IMR-90 (cell line): ENCODE data around the gene ZNF19. TPM values are rescaled to one million over a fixed set of nuclear protein-coding genes. Genes with fewer than 3 reads are reported as not detected.

Source experiments
- ATAC-seq: fragments of 200-7000 bp; cut with Tn5 transposase; 2 replicates; pipeline ENCODE4 v1.9.1; 2020; ENCODE audit warnings: low read depth, mild to moderate bottlenecking, moderate library complexity
- BruUV-seq: library from RNA; stranded (reverse); fragments of 400-500 nt; replicated peaks from 2 replicates; lab custom pipeline; 2021; lab: Mats Ljungman, UMichigan
- CTCF ChIA-PET: fragments of 300-600 bp; formaldehyde crosslinking; extraction: SDS; loops from one replicate; lab custom pipeline; 2021; ENCODE audit warnings: antibody characterized with exemption; lab: Yijun Ruan, JAX
- POLR2A ChIA-PET: fragments of 300-600 bp; sonication (Branson Sonifier 250); formaldehyde crosslinking; loops from one replicate; lab custom pipeline; 2022; ENCODE audit warnings: antibody characterized with exemption; ENCODE audit not compliant: unreplicated experiment; lab: Charles Lee
- DNase-seq: peaks from one replicate; pipeline ENCODE4 v3.0.0; 2013
- H2AFZ ChIP-seq: replicated peaks from 2 replicates; pipeline ENCODE3; 2013; ENCODE audit warnings: low read length, mild to moderate bottlenecking; ENCODE audit not compliant: poor library complexity
- H2AK5ac ChIP-seq: 2 replicates; pipeline ENCODE4 v1.6.1; 2013; ENCODE audit warnings: low read depth, low read length, inconsistent platforms
- H2AK9ac ChIP-seq: replicated peaks from 2 replicates; pipeline ENCODE3; 2013; ENCODE audit warnings: mild to moderate bottlenecking, low read depth, low read length, moderate library complexity; ENCODE audit not compliant: poor library complexity
- H2BK120ac ChIP-seq: 2 replicates; pipeline ENCODE4 v1.6.1; 2013; ENCODE audit warnings: low read depth, low read length, inconsistent platforms
- H2BK15ac ChIP-seq: 3 replicates; pipeline ENCODE4 v1.6.1; 2013; ENCODE audit warnings: low read depth, low read length, inconsistent platforms
- H2BK20ac ChIP-seq: 2 replicates; pipeline ENCODE4 v1.6.1; 2013; ENCODE audit warnings: low read depth, mild to moderate bottlenecking, inconsistent platforms, low read length, moderate library complexity
- H2BK5ac ChIP-seq: 2 replicates; pipeline ENCODE4 v1.6.1; 2013; ENCODE audit warnings: mild to moderate bottlenecking, low read depth, low read length, inconsistent platforms; ENCODE audit not compliant: poor library complexity, severe bottlenecking
- H3K14ac ChIP-seq: replicated peaks from 2 replicates; pipeline ENCODE4 v1.6.1; 2013; ENCODE audit warnings: low read depth, low read length, inconsistent platforms
- H3K18ac ChIP-seq: 2 replicates; pipeline ENCODE4 v1.6.1; 2013; ENCODE audit warnings: low read depth, low read length, control low read depth
- H3K23ac ChIP-seq: 2 replicates; pipeline ENCODE4 v1.6.1; 2013; ENCODE audit warnings: low read depth, low read length, inconsistent platforms
- H3K27ac ChIP-seq: 2 replicates; pipeline ENCODE4 v1.5.1; 2013; ENCODE audit warnings: mild to moderate bottlenecking, control low read depth, low read length; ENCODE audit not compliant: insufficient read depth
- H3K27me3 ChIP-seq: 2 replicates; pipeline ENCODE4 v1.6.1; 2013; ENCODE audit warnings: low read length; ENCODE audit not compliant: control insufficient read depth, insufficient read depth
- H3K36me3 ChIP-seq: 2 replicates; pipeline ENCODE4 v1.6.1; 2013; ENCODE audit warnings: low read length, mixed read lengths; ENCODE audit not compliant: control insufficient read depth, insufficient read depth
- H3K4ac ChIP-seq: 2 replicates; pipeline ENCODE4 v1.6.1; 2013; ENCODE audit warnings: low read depth, low read length, inconsistent platforms
- H3K4me1 ChIP-seq: 2 replicates; pipeline ENCODE4 v1.6.1; 2013; ENCODE audit warnings: low read length, mixed read lengths; ENCODE audit not compliant: control insufficient read depth, insufficient read depth
- H3K4me2 ChIP-seq: 2 replicates; pipeline ENCODE4 v1.6.1; 2013; ENCODE audit warnings: low read depth, mild to moderate bottlenecking, control low read depth, low read length, moderate library complexity
- H3K4me3 ChIP-seq: 2 replicates; pipeline ENCODE4 v1.5.1; 2013; ENCODE audit warnings: low read depth, mild to moderate bottlenecking, control low read depth, low read length, moderate library complexity; ENCODE audit not compliant: insufficient read depth
- H3K56ac ChIP-seq: 2 replicates; pipeline ENCODE4 v1.6.1; 2013; ENCODE audit warnings: low read length, inconsistent platforms; ENCODE audit not compliant: insufficient read depth; ENCODE audit errors: extremely low read depth
- H3K79me1 ChIP-seq, 2 experiments: 2 replicates each; pipeline ENCODE4 v1.6.1; 2013; ENCODE audit warnings: low read length in 2 of 2, inconsistent platforms in 1 of 2, low read depth in 1 of 2
- H3K9ac ChIP-seq: 2 replicates; pipeline ENCODE4 v1.6.1; 2013; ENCODE audit warnings: low read depth, low read length, control low read depth
- H3K9me1 ChIP-seq: 2 replicates; pipeline ENCODE4 v1.6.1; 2013; ENCODE audit warnings: low read length, inconsistent platforms; ENCODE audit not compliant: insufficient read depth
- H3K9me3 ChIP-seq: 2 replicates; pipeline ENCODE4 v1.6.1; 2013; ENCODE audit warnings: low read length; ENCODE audit not compliant: control insufficient read depth, insufficient read depth
- H4K20me1 ChIP-seq: 2 replicates; pipeline ENCODE4 v1.6.1; 2013; ENCODE audit warnings: low read length, inconsistent platforms; ENCODE audit not compliant: insufficient read depth
- H4K5ac ChIP-seq: 2 replicates; pipeline ENCODE4 v1.6.1; 2013; ENCODE audit warnings: mild to moderate bottlenecking, low read depth, low read length, control low read depth
- H4K8ac ChIP-seq, 2 experiments: 2 replicates each; pipeline ENCODE4 v1.6.1; 2013; ENCODE audit warnings: low read depth in 2 of 2, low read length in 2 of 2, control low read depth in 1 of 2, inconsistent platforms in 1 of 2
- H4K91ac ChIP-seq: 2 replicates; pipeline ENCODE4 v1.6.1; 2013; ENCODE audit warnings: low read depth, low read length, inconsistent platforms; ENCODE audit not compliant: insufficient read depth
- BHLHE40 ChIP-seq: fragments of 150-350 bp; IDR thresholded peaks from 2 replicates; pipeline ENCODE4 v1.6.1; 2016; ENCODE audit warnings: mild to moderate bottlenecking, low read depth, low read length
- CEBPB ChIP-seq: IDR thresholded peaks from 2 replicates; pipeline ENCODE4 v1.6.1; 2012; ENCODE audit warnings: low read depth, low read length, improper control_type of control experiment
- CHD1 ChIP-seq: IDR thresholded peaks from 2 replicates; pipeline ENCODE4 v1.6.1; 2012; ENCODE audit warnings: low read depth, low read length, improper control_type of control experiment
- FOS ChIP-seq: fragments of 150-350 bp; IDR thresholded peaks from 2 replicates; pipeline ENCODE4 v1.6.1; 2016; ENCODE audit warnings: low read depth, low read length
- MAFK ChIP-seq: IDR thresholded peaks from 2 replicates; pipeline ENCODE4 v1.6.1; 2012; ENCODE audit warnings: low read depth, low read length, improper control_type of control experiment
- MAZ ChIP-seq: IDR thresholded peaks from 2 replicates; pipeline ENCODE4 v1.6.1; 2012; ENCODE audit warnings: low read depth, mild to moderate bottlenecking, low read length, improper control_type of control experiment, moderate library complexity, borderline replicate concordance
- MXI1 ChIP-seq: IDR thresholded peaks from 2 replicates; pipeline ENCODE4 v1.6.1; 2012; ENCODE audit warnings: low read depth, mild to moderate bottlenecking, low read length, moderate library complexity, borderline replicate concordance
- NFE2L2 ChIP-seq: fragments of 150-350 bp; IDR thresholded peaks from 2 replicates; pipeline ENCODE4 v1.6.1; 2016; ENCODE audit warnings: low read depth, mild to moderate bottlenecking, low read length
- POLR2A ChIP-seq: IDR thresholded peaks from 2 replicates; pipeline ENCODE4 v1.6.1; 2012; ENCODE audit warnings: mild to moderate bottlenecking, low read depth, low read length
- RAD21 ChIP-seq: IDR thresholded peaks from 2 replicates; pipeline ENCODE4 v1.6.1; 2012; ENCODE audit warnings: low read length, improper control_type of control experiment
- RCOR1 ChIP-seq: IDR thresholded peaks from 2 replicates; pipeline ENCODE4 v1.6.1; 2012; ENCODE audit warnings: mild to moderate bottlenecking, low read length, improper control_type of control experiment; ENCODE audit not compliant: insufficient replicate concordance
- RFX5 ChIP-seq: IDR thresholded peaks from 2 replicates; pipeline ENCODE4 v1.8.0; 2012; ENCODE audit warnings: low read depth, mild to moderate bottlenecking, low read length, moderate library complexity
- SMC3 ChIP-seq: fragments of 150-350 bp; IDR thresholded peaks from 2 replicates; pipeline ENCODE4 v1.6.1; 2016; ENCODE audit warnings: low read depth, mild to moderate bottlenecking, antibody characterized with exemption, low read length, moderate library complexity
- USF2 ChIP-seq: fragments of 150-350 bp; IDR thresholded peaks from 2 replicates; pipeline ENCODE4 v1.6.1; 2017; ENCODE audit warnings: mild to moderate bottlenecking, antibody characterized with exemption, low read length, low read depth
- WGBS, 2 experiments: methylation state at CpG; one replicate each; pipeline versions ENCODE4 v1.1.5 to v1.1.7; 2013; ENCODE audit warnings: missing lambda C conversion rate in 2 of 2; ENCODE audit not compliant: insufficient read length in 1 of 2; ENCODE audit errors: extremely low coverage in 2 of 2; 5-methylcytosine and 5-hydroxymethylcytosine counted together
- dilution Hi-C: fragments of 300-500 bp; cut with HindIII; formaldehyde crosslinking; loops from one replicate; pipeline ENCODE4 v1.14.3; 2018; ENCODE audit warnings: low sequenced_read_pairs; ENCODE audit not compliant: unreplicated experiment
- in situ Hi-C: fragments of 300-500 bp; cut with MboI; formaldehyde crosslinking; loops from 3 replicates; pipeline ENCODE4 v1.14.3; 2019; ENCODE audit warnings: low sequenced_read_pairs, inconsistent platforms, mixed read lengths
- intact Hi-C: fragments of 100-400 bp; cut with micrococcal nuclease; formaldehyde crosslinking; loops from 2 replicates; pipeline ENCODE4 v1.10.0; 2022
- polyA plus RNA-seq, 3 experiments: library from polyadenylated mRNA; depleted of rRNA; stranded (reverse); fragments of >200 nt; gene quantifications; 2 replicates each; pipeline ENCODE4 v1.2.3, GENCODE V29; 2012; ENCODE audit warnings: low replicate concordance in 1 of 3
- total RNA-seq: library from RNA; depleted of rRNA; stranded (reverse); fragments of >200 nt; gene quantifications from 2 replicates; pipeline ENCODE4 v1.2.3, GENCODE V29; 2012
- TF ChIP-seq, protein P1 (sequence below): fragments of 150-350 bp; IDR thresholded peaks from 2 replicates; pipeline ENCODE4 v1.6.1; 2016; ENCODE audit warnings: low read depth, mild to moderate bottlenecking, low read length, moderate library complexity, borderline replicate concordance
- TF ChIP-seq, protein P2 (sequence below): conservative IDR thresholded peaks from 2 replicates; pipeline ENCODE4 v1.5.1; 2012; ENCODE audit warnings: mild to moderate bottlenecking, low read depth, low read length, improper control_type of control experiment

ZNF19 gene
- total and polyA plus RNA-seq, 2 of the 4 experiments (the other 2 are of a cell fraction), result 0.89 to 2.9 TPM

DNA sequence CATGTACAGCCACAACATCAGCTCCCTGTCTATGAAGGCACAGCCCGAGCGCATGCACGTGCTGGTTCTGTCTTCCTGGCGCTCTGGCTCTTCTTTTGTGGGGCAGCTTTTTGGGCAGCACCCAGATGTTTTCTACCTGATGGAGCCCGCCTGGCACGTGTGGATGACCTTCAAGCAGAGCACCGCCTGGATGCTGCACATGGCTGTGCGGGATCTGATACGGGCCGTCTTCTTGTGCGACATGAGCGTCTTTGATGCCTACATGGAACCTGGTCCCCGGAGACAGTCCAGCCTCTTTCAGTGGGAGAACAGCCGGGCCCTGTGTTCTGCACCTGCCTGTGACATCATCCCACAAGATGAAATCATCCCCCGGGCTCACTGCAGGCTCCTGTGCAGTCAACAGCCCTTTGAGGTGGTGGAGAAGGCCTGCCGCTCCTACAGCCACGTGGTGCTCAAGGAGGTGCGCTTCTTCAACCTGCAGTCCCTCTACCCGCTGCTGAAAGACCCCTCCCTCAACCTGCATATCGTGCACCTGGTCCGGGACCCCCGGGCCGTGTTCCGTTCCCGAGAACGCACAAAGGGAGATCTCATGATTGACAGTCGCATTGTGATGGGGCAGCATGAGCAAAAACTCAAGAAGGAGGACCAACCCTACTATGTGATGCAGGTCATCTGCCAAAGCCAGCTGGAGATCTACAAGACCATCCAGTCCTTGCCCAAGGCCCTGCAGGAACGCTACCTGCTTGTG lies 47.8 kb upstream of the ZNF19 start:
- H3K27ac ChIP-seq, result no peak overlapping the region
- H3K18ac ChIP-seq, result no peak overlapping the region
- H3K36me3 ChIP-seq, result no peaks in the 10 kb centered on the region
- H2BK20ac ChIP-seq, result no peak overlapping the region
- no peak overlapping the region for H4K8ac ChIP-seq
- H3K9ac ChIP-seq, result no peak overlapping the region
- H4K91ac ChIP-seq, result no peak overlapping the region
- H3K23ac ChIP-seq, result no peak overlapping the region
- H2BK5ac ChIP-seq, result no peak overlapping the region
- in situ Hi-C loops (no loop called here), intact Hi-C loops (loop anchor here (1.0 kb wide), 1 partner anchor 125 kb away; no protein-coding TSS in a partner anchor), dilution Hi-C loops (no loop called here)
- no peak overlapping the region for H3K4ac ChIP-seq
- ATAC-seq, result no peak
- WGBS, 2 experiments, result 67% methylated on average over 14 of the region's 28 CpGs; no CpG with 5 or more reads in 1 of the 2 experiments
- H3K27me3 ChIP-seq, result no peaks in the 10 kb centered on the region
- TF ChIP-seq CEBPB (no peak), RCOR1 (no peak), USF2 (no peak), MAFK (no peak), FOS (no peak), CHD1 (no peak), MXI1 (no peak), SMC3 (no peak), MAZ (no peak), RFX5 (no peak), NFE2L2 (no peak), BHLHE40 (no peak), POLR2A (no peak), RAD21 (no peak)
- TF ChIP-seq, protein P1, sequence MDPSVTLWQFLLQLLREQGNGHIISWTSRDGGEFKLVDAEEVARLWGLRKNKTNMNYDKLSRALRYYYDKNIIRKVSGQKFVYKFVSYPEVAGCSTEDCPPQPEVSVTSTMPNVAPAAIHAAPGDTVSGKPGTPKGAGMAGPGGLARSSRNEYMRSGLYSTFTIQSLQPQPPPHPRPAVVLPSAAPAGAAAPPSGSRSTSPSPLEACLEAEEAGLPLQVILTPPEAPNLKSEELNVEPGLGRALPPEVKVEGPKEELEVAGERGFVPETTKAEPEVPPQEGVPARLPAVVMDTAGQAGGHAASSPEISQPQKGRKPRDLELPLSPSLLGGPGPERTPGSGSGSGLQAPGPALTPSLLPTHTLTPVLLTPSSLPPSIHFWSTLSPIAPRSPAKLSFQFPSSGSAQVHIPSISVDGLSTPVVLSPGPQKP, result no peak
- TF ChIP-seq, protein P2, sequence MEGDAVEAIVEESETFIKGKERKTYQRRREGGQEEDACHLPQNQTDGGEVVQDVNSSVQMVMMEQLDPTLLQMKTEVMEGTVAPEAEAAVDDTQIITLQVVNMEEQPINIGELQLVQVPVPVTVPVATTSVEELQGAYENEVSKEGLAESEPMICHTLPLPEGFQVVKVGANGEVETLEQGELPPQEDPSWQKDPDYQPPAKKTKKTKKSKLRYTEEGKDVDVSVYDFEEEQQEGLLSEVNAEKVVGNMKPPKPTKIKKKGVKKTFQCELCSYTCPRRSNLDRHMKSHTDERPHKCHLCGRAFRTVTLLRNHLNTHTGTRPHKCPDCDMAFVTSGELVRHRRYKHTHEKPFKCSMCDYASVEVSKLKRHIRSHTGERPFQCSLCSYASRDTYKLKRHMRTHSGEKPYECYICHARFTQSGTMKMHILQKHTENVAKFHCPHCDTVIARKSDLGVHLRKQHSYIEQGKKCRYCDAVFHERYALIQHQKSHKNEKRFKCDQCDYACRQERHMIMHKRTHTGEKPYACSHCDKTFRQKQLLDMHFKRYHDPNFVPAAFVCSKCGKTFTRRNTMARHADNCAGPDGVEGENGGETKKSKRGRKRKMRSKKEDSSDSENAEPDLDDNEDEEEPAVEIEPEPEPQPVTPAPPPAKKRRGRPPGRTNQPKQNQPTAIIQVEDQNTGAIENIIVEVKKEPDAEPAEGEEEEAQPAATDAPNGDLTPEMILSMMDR, result no peak
- no peak overlapping the region for H2AK9ac ChIP-seq
- no peak overlapping the region for H3K14ac ChIP-seq
- no peaks in the 10 kb centered on the region for H4K20me1 ChIP-seq
- H3K4me2 ChIP-seq, result no peak overlapping the region
- H3K9me1 ChIP-seq, result no peaks in the 10 kb centered on the region
- no peaks in the 10 kb centered on the region for H3K9me3 ChIP-seq
- ChIA-PET CTCF (no interaction called here), POLR2A (no interaction called here)
- no peak overlapping the region for H2AFZ ChIP-seq
- no peaks in the 10 kb centered on the region for H3K79me1 ChIP-seq
- BruUV-seq, result no TSS peak
- H2BK15ac ChIP-seq, result no peak overlapping the region
- H4K5ac ChIP-seq, result no peak overlapping the region
- H2AK5ac ChIP-seq, result no peak overlapping the region
- H2BK120ac ChIP-seq, result no peak overlapping the region
- DNase-seq, result no peak
- H3K56ac ChIP-seq, result no peak overlapping the region
- H3K4me3 ChIP-seq, result no peak overlapping the region
- no peaks in the 10 kb centered on the region for H3K4me1 ChIP-seq
